Astrocyte (in vitro differentiated cells and primary cell): Measurements from ENCODE around the gene PRRG4. TPM values are rescaled to one million over a fixed set of nuclear protein-coding genes. Genes with fewer than 3 reads are reported as not detected.

Source experiments
- DNase-seq: peaks from one replicate; pipeline ENCODE4 v3.0.0-alpha.2; 2010; ENCODE audit warnings: low read depth
- FAIRE-seq: peaks from 2 replicates; lab custom pipeline; 2011; peaks lifted over from hg19 to GRCh38; lab: Jason Lieb, UNC
- H2AFZ ChIP-seq: 2 replicates; pipeline ENCODE4 v1.6.0; 2012; ENCODE audit warnings: low read depth, low read length, inconsistent platforms
- H3K27ac ChIP-seq: 2 replicates; pipeline ENCODE4 v1.5.1; 2011; ENCODE audit warnings: low read depth, low read length, inconsistent platforms
- H3K27me3 ChIP-seq: 2 replicates; pipeline ENCODE4 v1.6.0; 2011; ENCODE audit warnings: low read length, inconsistent platforms; ENCODE audit not compliant: insufficient read depth
- H3K36me3 ChIP-seq: 2 replicates; pipeline ENCODE4 v1.5.1; 2011; ENCODE audit warnings: low read length, inconsistent platforms; ENCODE audit not compliant: insufficient read depth
- H3K4me1 ChIP-seq: 2 replicates; pipeline ENCODE4 v1.5.1; 2011; ENCODE audit warnings: low read length, inconsistent platforms; ENCODE audit not compliant: insufficient read depth
- H3K4me2 ChIP-seq: 2 replicates; pipeline ENCODE4 v1.6.0; 2012; ENCODE audit warnings: low read length, inconsistent platforms
- H3K4me3 ChIP-seq: 2 replicates; pipeline ENCODE4 v1.5.1; 2011; ENCODE audit warnings: low read depth, mild to moderate bottlenecking, low read length, inconsistent platforms; ENCODE audit not compliant: insufficient read depth
- H3K79me2 ChIP-seq: 2 replicates; pipeline ENCODE4 v1.6.0; 2012; ENCODE audit warnings: mild to moderate bottlenecking, low read length, inconsistent platforms; ENCODE audit not compliant: insufficient read depth
- H3K9ac ChIP-seq: 2 replicates; pipeline ENCODE4 v1.6.0; 2012; ENCODE audit warnings: mild to moderate bottlenecking, low read length, inconsistent platforms
- H3K9me3 ChIP-seq: 2 replicates; pipeline ENCODE4 v1.5.1; 2012; ENCODE audit warnings: low read depth, mild to moderate bottlenecking, low read length, inconsistent platforms; ENCODE audit not compliant: insufficient read depth
- H4K20me1 ChIP-seq: 2 replicates; pipeline ENCODE4 v1.6.0; 2012; ENCODE audit warnings: low read length, inconsistent platforms; ENCODE audit not compliant: insufficient read depth
- H3K27ac Mint-ChIP-seq: one replicate; pipeline ENCODE4 v1.8.0; 2021; ENCODE audit warnings: mild to moderate bottlenecking, mixed read lengths; ENCODE audit not compliant: unreplicated experiment
- H3K27me3 Mint-ChIP-seq: one replicate; pipeline ENCODE4 v1.8.0; 2021; ENCODE audit warnings: low read depth, mixed read lengths; ENCODE audit not compliant: unreplicated experiment
- H3K36me3 Mint-ChIP-seq: one replicate; pipeline ENCODE4 v1.8.0; 2021; ENCODE audit warnings: low read depth, mixed read lengths; ENCODE audit not compliant: unreplicated experiment
- H3K4me1 Mint-ChIP-seq: one replicate; pipeline ENCODE4 v1.8.0; 2021; ENCODE audit warnings: low read depth, mixed read lengths; ENCODE audit not compliant: unreplicated experiment
- H3K4me3 Mint-ChIP-seq: one replicate; pipeline ENCODE4 v1.8.0; 2021; ENCODE audit warnings: mild to moderate bottlenecking, moderate library complexity, mixed read lengths; ENCODE audit not compliant: unreplicated experiment
- H3K9me3 Mint-ChIP-seq: one replicate; pipeline ENCODE4 v1.8.0; 2021; ENCODE audit warnings: mild to moderate bottlenecking, mixed read lengths; ENCODE audit not compliant: unreplicated experiment
- CTCF ChIP-seq: IDR thresholded peaks from 2 replicates; pipeline ENCODE4 v1.5.1; 2011; ENCODE audit warnings: low read depth, mild to moderate bottlenecking, inconsistent platforms, low read length, moderate library complexity; ENCODE audit not compliant: insufficient read depth
- EZH2 ChIP-seq: IDR thresholded peaks from 2 replicates; pipeline ENCODE4 v1.6.1; 2012; ENCODE audit warnings: mild to moderate bottlenecking, low read length, inconsistent platforms; ENCODE audit not compliant: insufficient read depth
- total RNA-seq: library from RNA; stranded (reverse); gene quantifications from 2 replicates; pipeline ENCODE4 v1.2.1, GENCODE V29; 2021

The PRRG4 gene
- total RNA-seq, 1 donor from 2014 or later = 0.45 TPM

GRCh38 chr11:32888805-32889204 lies 59.1 kb downstream of the PRRG4 start:
- H3K27ac ChIP-seq = no peak overlapping the region
- H3K4me1 Mint-ChIP-seq = peaks cover 10% of the 10 kb centered on the region
- DNase-seq (peak; percentile 79), FAIRE-seq (no peak)
- no peaks in the 10 kb centered on the region for H3K36me3 Mint-ChIP-seq
- peaks cover 3% of the 10 kb centered on the region for H3K27me3 Mint-ChIP-seq
- no peaks in the 10 kb centered on the region for H4K20me1 ChIP-seq
- no peaks in the 10 kb centered on the region for H3K9me3 Mint-ChIP-seq
- no peak overlapping the region for H3K4me3 ChIP-seq
- peaks cover 3% of the 10 kb centered on the region for H3K4me1 ChIP-seq
- peak overlapping the region; percentile 3 for H3K4me2 ChIP-seq
- no peak for TF ChIP-seq EZH2
- no peak for TF ChIP-seq CTCF
- no peak overlapping the region for H2AFZ ChIP-seq
- H3K79me2 ChIP-seq = peaks cover 7% of the 10 kb centered on the region
- H3K27ac Mint-ChIP-seq = peak overlapping the region; percentile 5
- no peaks in the 10 kb centered on the region for H3K36me3 ChIP-seq
- no peak overlapping the region for H3K9ac ChIP-seq
- H3K9me3 ChIP-seq = no peaks in the 10 kb centered on the region
- no peak overlapping the region for H3K4me3 Mint-ChIP-seq
- H3K27me3 ChIP-seq = no peaks in the 10 kb centered on the region

- Mint-ChIP-seq H3K4me1 (peaks cover 18% of the 10 kb centered on the region), H3K36me3 (no peaks in the 10 kb centered on the region), H3K27ac (no peak overlapping the region), H3K4me3 (peak overlapping the region; percentile 93), H3K9me3 (no peaks in the 10 kb centered on the region), H3K27me3 (no peaks in the 10 kb centered on the region)
- no peak for FAIRE-seq
- Histone ChIP-seq H3K36me3 (no peaks in the 10 kb centered on the region), H3K9me3 (no peaks in the 10 kb centered on the region), H3K4me3 (no peak overlapping the region), H2AFZ (no peak overlapping the region), H3K79me2 (peaks cover 29% of the 10 kb centered on the region), H3K9ac (no peak overlapping the region), H3K4me1 (peaks cover 11% of the 10 kb centered on the region), H3K27me3 (no peaks in the 10 kb centered on the region), H3K27ac (no peak overlapping the region), H3K4me2 (peak overlapping the region; percentile 93), H4K20me1 (peaks cover 3% of the 10 kb centered on the region)
- DNase-seq = no peak
- no peak for TF ChIP-seq CTCF
- TF ChIP-seq EZH2 = no peak
These were observed 61.3 kb downstream of the PRRG4 start for GRCh38 chr11:32890843-32891656.
